HepG2 (cell line): ENCODE measurements around the gene PSMB3. TPM values are rescaled to one million over a fixed set of nuclear protein-coding genes. Genes with fewer than 3 reads are reported as not detected.
A peak's percentile ranks its signal among the peaks of the same experiment; 100 is the strongest.

ENCODE experiments used
- CREB1 ChIP-seq, 2 experiments: fragments of 450-650 bp in 1 of 2; IDR thresholded peaks; 2 replicates each; pipeline ENCODE4 v1.6.1; 2016 to 2017; ENCODE audit warnings: control low read depth in 1 of 2, mild to moderate bottlenecking in 1 of 2, missing compliant biosample characterization in 1 of 2, missing genetic modification characterization in 1 of 2
- HOXA9 ChIP-seq: sonication (generic); formaldehyde crosslinking; IDR thresholded peaks from 2 replicates; pipeline ENCODE4 v1.8.1; 2022; ENCODE audit warnings: missing genetic modification reagents, mild to moderate bottlenecking, moderate library complexity, borderline replicate concordance
- KAT7 ChIP-seq: IDR thresholded peaks from 2 replicates; pipeline ENCODE4 v1.6.1; 2018; ENCODE audit warnings: borderline replicate concordance, missing compliant biosample characterization
- RFXAP ChIP-seq: sonication (generic); formaldehyde crosslinking; IDR thresholded peaks from 2 replicates; pipeline ENCODE4 v1.4.0; 2020; ENCODE audit warnings: missing genetic modification reagents, borderline replicate concordance
- SALL2 ChIP-seq: sonication (generic); formaldehyde crosslinking; IDR thresholded peaks from 2 replicates; pipeline ENCODE4 v1.8.1; 2023; ENCODE audit warnings: mild to moderate bottlenecking, missing genetic modification reagents, inconsistent platforms
- STAG1 ChIP-seq: sonication (generic); formaldehyde crosslinking; IDR thresholded peaks from 2 replicates; pipeline ENCODE4 v1.4.0; 2020; ENCODE audit warnings: missing genetic modification reagents
- TAF1 ChIP-seq: sonication (generic); formaldehyde crosslinking; IDR thresholded peaks from 2 replicates; pipeline ENCODE4 v1.4.0; 2020; ENCODE audit warnings: missing genetic modification reagents
- TBX3 ChIP-seq: fragments of 450-650 bp; IDR thresholded peaks from 2 replicates; pipeline ENCODE4 v1.6.1; 2017; ENCODE audit warnings: antibody characterized with exemption, mild to moderate bottlenecking, inconsistent platforms, borderline replicate concordance
- TEAD2 ChIP-seq: sonication (generic); formaldehyde crosslinking; IDR thresholded peaks from 2 replicates; pipeline ENCODE4 v1.9.0; 2021; ENCODE audit warnings: missing genetic modification reagents
- ZC3H4 ChIP-seq: sonication (generic); formaldehyde crosslinking; IDR thresholded peaks from 2 replicates; pipeline ENCODE4 v1.4.0; 2020; ENCODE audit warnings: missing genetic modification reagents, borderline replicate concordance
- ZFP41 ChIP-seq: sonication (generic); formaldehyde crosslinking; IDR thresholded peaks from 2 replicates; pipeline ENCODE4 v1.4.0; 2020; ENCODE audit warnings: mild to moderate bottlenecking, missing genetic modification reagents, borderline replicate concordance
- ZNF143 ChIP-seq: sonication (generic); formaldehyde crosslinking; IDR thresholded peaks from 2 replicates; pipeline ENCODE4 v1.4.0; 2020; ENCODE audit warnings: missing genetic modification reagents
- ZNF460 ChIP-seq: sonication (generic); formaldehyde crosslinking; IDR thresholded peaks from 2 replicates; pipeline ENCODE4 v1.5.1; 2020; ENCODE audit warnings: missing genetic modification reagents, mild to moderate bottlenecking, borderline replicate concordance
- ZNF670 ChIP-seq: sonication (generic); formaldehyde crosslinking; IDR thresholded peaks from 2 replicates; pipeline ENCODE4 v1.8.0; 2022; ENCODE audit warnings: mild to moderate bottlenecking, missing genetic modification reagents, borderline replicate concordance
- ZNF749 ChIP-seq: sonication (generic); formaldehyde crosslinking; IDR thresholded peaks from 2 replicates; pipeline ENCODE4 v1.8.0; 2022; ENCODE audit warnings: mild to moderate bottlenecking, missing genetic modification reagents, moderate library complexity, borderline replicate concordance
- polyA plus RNA-seq, 8 experiments: library from polyadenylated mRNA; depleted of rRNA in 3 of 8; stranded (reverse) in 7 of 8; unstranded in 1 of 8; fragments of >200 nt; fragmentation: Illumina TruSeq in 4 of 8; extraction: Trizol in 4 of 8; gene quantifications; 2 replicates each; pipeline versions ENCODE4 v1.2.1 to v1.2.3, GENCODE V29; 2011 to 2016; ENCODE audit warnings: low read depth in 4 of 8, missing spikeins in 1 of 8, mixed read lengths in 1 of 8; ENCODE audit not compliant: insufficient read depth in 1 of 8
- total RNA-seq, 5 experiments: library from RNA; depleted of rRNA; stranded (reverse); fragments of >200 nt; fragmentation: Illumina TruSeq; extraction: Trizol; gene quantifications; 2 replicates each; pipeline ENCODE4 v1.2.3, GENCODE V29; 2016; ENCODE audit warnings: low read depth in 1 of 5
- TF ChIP-seq, protein P1 (sequence below): sonication (generic); formaldehyde crosslinking; IDR thresholded peaks from 2 replicates; pipeline ENCODE4 v1.4.0; 2020; ENCODE audit warnings: missing genetic modification reagents
- TF ChIP-seq, protein P2 (sequence below): IDR thresholded peaks from 2 replicates; pipeline ENCODE4 v1.6.1; 2018; ENCODE audit warnings: missing genetic modification reagents
- TF ChIP-seq, protein P3 (sequence below): sonication (generic); formaldehyde crosslinking; IDR thresholded peaks from 2 replicates; pipeline ENCODE4 v1.4.0; 2020; ENCODE audit warnings: missing genetic modification reagents
- TF ChIP-seq, protein P4 (sequence below): sonication (generic); formaldehyde crosslinking; IDR thresholded peaks from 2 replicates; pipeline ENCODE4 v1.4.0; 2020; ENCODE audit warnings: missing genetic modification reagents, mild to moderate bottlenecking, borderline replicate concordance
- TF ChIP-seq, protein P5 (sequence below): sonication (generic); formaldehyde crosslinking; IDR thresholded peaks from 2 replicates; pipeline ENCODE4 v1.4.0; 2020; ENCODE audit warnings: mild to moderate bottlenecking, missing genetic modification reagents

PSMB3 gene
- total and polyA plus RNA-seq, 2 of the 13 experiments (the other 11 are each of a cell fraction or from before 2014, with no cell fraction given): 366 to 517 TPM

DNA sequence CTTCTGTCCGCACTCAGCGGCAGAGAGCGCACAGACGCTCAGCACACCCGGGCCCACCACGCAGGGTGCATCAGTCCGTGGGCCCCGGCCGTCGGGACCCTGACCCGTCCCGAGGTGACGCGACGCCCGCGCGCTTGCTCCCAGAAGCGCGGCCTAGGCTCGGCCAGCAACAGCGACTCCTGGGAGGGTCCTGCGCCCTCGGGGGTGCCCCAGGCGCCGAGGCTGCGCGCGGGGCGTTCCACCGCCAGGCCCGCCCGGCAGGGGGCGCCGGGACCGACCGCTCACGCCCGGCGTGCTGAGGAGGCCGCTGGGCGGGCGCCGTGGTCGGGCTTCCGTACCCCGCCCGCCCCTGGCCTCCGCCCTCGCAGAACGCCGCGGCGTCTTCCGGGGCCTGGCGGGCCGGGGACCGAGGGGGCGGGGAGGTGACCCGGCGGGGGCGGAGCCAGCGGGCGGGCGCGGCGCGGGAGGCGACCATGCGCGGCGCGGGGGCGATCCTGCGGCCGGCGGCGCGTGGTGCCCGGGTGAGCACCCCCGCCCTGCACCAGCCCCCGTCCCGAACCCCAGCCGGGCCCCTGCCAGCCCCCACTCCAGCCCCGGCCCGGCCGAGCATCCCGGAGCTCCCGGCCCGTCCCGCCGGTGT lies 22.5 kb upstream of the PSMB3 start, which contains the start of gene CISD3 (continued):
- TF ChIP-seq, protein P1, sequence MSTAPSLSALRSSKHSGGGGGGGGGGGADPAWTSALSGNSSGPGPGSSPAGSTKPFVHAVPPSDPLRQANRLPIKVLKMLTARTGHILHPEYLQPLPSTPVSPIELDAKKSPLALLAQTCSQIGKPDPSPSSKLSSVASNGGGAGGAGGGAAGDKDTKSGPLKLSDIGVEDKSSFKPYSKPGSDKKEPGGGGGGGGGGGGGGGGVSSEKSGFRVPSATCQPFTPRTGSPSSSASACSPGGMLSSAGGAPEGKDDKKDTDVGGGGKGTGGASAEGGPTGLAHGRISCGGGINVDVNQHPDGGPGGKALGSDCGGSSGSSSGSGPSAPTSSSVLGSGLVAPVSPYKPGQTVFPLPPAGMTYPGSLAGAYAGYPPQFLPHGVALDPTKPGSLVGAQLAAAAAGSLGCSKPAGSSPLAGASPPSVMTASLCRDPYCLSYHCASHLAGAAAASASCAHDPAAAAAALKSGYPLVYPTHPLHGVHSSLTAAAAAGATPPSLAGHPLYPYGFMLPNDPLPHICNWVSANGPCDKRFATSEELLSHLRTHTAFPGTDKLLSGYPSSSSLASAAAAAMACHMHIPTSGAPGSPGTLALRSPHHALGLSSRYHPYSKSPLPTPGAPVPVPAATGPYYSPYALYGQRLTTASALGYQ (CRISPR knock-in tag): peak; percentile 58; the same call in 1 of the 2 replicates
- TF ChIP-seq TBX3 (no peak), ZNF670 (CRISPR knock-in tag) (no peak), RFXAP (CRISPR knock-in tag) (no peak; the same call in 1 of the 2 replicates), ZNF460 (CRISPR knock-in tag) (no peak), TEAD2 (CRISPR knock-in tag) (no peak), SALL2 (CRISPR knock-in tag) (peak; percentile 96), ZFP41 (CRISPR knock-in tag) (no peak), CREB1 (IDR thresholded peaks at IDR 0.05) (peak; percentile 1; the same call in 1 of the 2 replicates), CREB1 (CRISPR knock-in tag; IDR thresholded peaks at IDR 0.05) (no peak), ZNF749 (peak; percentile 28; the same call in 1 of the 2 replicates), ZNF143 (CRISPR knock-in tag) (no peak), ZC3H4 (CRISPR knock-in tag) (no peak; the same call in 1 of the 2 replicates), KAT7 (CRISPR knock-in tag) (no peak), HOXA9 (CRISPR knock-in tag) (no peak), STAG1 (peak; percentile 54), TAF1 (peak; percentile 24; the same call in 1 of the 2 replicates)
- TF ChIP-seq, protein P2, sequence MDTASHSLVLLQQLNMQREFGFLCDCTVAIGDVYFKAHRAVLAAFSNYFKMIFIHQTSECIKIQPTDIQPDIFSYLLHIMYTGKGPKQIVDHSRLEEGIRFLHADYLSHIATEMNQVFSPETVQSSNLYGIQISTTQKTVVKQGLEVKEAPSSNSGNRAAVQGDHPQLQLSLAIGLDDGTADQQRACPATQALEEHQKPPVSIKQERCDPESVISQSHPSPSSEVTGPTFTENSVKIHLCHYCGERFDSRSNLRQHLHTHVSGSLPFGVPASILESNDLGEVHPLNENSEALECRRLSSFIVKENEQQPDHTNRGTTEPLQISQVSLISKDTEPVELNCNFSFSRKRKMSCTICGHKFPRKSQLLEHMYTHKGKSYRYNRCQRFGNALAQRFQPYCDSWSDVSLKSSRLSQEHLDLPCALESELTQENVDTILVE (CRISPR knock-in tag): peak; percentile 60; the same call in 1 of the 2 replicates
- TF ChIP-seq, protein P3, sequence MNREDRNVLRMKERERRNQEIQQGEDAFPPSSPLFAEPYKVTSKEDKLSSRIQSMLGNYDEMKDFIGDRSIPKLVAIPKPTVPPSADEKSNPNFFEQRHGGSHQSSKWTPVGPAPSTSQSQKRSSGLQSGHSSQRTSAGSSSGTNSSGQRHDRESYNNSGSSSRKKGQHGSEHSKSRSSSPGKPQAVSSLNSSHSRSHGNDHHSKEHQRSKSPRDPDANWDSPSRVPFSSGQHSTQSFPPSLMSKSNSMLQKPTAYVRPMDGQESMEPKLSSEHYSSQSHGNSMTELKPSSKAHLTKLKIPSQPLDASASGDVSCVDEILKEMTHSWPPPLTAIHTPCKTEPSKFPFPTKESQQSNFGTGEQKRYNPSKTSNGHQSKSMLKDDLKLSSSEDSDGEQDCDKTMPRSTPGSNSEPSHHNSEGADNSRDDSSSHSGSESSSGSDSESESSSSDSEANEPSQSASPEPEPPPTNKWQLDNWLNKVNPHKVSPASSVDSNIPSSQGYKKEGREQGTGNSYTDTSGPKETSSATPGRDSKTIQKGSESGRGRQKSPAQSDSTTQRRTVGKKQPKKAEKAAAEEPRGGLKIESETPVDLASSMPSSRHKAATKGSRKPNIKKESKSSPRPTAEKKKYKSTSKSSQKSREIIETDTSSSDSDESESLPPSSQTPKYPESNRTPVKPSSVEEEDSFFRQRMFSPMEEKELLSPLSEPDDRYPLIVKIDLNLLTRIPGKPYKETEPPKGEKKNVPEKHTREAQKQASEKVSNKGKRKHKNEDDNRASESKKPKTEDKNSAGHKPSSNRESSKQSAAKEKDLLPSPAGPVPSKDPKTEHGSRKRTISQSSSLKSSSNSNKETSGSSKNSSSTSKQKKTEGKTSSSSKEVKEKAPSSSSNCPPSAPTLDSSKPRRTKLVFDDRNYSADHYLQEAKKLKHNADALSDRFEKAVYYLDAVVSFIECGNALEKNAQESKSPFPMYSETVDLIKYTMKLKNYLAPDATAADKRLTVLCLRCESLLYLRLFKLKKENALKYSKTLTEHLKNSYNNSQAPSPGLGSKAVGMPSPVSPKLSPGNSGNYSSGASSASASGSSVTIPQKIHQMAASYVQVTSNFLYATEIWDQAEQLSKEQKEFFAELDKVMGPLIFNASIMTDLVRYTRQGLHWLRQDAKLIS (CRISPR knock-in tag): no peak
- TF ChIP-seq, protein P4, sequence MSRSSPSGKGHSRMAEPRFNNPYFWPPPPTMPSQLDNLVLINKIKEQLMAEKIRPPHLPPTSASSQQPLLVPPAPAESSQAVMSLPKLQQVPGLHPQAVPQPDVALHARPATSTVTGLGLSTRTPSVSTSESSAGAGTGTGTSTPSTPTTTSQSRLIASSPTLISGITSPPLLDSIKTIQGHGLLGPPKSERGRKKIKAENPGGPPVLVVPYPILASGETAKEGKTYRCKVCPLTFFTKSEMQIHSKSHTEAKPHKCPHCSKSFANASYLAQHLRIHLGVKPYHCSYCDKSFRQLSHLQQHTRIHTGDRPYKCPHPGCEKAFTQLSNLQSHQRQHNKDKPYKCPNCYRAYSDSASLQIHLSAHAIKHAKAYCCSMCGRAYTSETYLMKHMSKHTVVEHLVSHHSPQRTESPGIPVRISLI: no peak
- TF ChIP-seq, protein P5, sequence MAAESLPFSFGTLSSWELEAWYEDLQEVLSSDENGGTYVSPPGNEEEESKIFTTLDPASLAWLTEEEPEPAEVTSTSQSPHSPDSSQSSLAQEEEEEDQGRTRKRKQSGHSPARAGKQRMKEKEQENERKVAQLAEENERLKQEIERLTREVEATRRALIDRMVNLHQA: no peak
